Stimulated activated CD8-positive, alpha-beta memory T cell treated with anti-CD3 and anti-CD28 coated beads, Interleukin-15, amount 100 ng/mL, for 24 hours (primary cell): Measurements from ENCODE around the gene INPP5F.
"Not testable (repeated sequence)": the region's sequence is repeated elsewhere in the genome, so short reads cannot be mapped to it uniquely, and the experiment has no call there.

Experiments
- DNase-seq: peaks from one replicate; pipeline ENCODE4 v3.0.0-alpha.2; 2020; ENCODE audit warnings: low read depth

INPP5F gene

GRCh38 chr10:119707331-119707730, 18.5 kb upstream of the INPP5F start:
- not testable (repeated sequence) for DNase-seq

- DNase-seq, result not testable (repeated sequence)
Observed at GRCh38 chr10:119710935-119711334, 14.9 kb upstream of the INPP5F start.

DNA sequence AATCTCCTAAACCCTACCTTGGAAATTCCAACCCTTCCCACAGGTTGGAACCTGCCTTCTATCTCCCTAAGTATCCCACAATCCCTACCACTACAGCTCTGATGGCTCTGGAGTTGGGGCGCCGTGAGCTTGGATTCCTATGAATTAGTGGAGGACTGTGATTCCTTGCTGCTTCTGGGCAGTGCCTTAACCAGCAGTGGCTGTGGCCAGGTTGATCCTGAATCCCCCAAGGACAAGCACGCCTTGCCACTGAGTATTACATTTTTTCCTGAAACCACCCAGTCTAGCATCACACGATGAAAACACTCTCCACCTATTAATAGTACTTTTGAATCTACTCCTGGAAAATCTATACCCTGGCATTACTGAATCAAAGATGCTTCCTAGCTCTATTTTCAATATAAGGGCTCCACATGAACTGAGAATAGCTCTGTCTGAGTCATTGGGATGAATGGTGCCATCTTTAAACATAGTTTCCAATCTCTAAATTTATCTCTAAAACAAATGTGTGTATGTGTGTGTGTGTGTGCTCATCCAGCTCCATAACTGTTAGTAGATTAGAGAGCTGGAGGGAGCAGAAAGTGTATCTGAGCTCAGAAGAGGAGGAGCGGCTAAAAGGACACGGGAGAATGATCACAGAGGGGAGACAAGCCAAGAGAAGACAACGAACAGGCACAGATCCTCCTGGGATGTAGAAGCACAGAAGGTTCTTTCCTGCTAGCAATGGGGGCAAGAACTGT, 11.9 kb upstream of the INPP5F start:
- no peak for DNase-seq

- DNase-seq, result no peak
Observed at GRCh38 chr10:119714484-119714816, 11.4 kb upstream of the INPP5F start.

DNA sequence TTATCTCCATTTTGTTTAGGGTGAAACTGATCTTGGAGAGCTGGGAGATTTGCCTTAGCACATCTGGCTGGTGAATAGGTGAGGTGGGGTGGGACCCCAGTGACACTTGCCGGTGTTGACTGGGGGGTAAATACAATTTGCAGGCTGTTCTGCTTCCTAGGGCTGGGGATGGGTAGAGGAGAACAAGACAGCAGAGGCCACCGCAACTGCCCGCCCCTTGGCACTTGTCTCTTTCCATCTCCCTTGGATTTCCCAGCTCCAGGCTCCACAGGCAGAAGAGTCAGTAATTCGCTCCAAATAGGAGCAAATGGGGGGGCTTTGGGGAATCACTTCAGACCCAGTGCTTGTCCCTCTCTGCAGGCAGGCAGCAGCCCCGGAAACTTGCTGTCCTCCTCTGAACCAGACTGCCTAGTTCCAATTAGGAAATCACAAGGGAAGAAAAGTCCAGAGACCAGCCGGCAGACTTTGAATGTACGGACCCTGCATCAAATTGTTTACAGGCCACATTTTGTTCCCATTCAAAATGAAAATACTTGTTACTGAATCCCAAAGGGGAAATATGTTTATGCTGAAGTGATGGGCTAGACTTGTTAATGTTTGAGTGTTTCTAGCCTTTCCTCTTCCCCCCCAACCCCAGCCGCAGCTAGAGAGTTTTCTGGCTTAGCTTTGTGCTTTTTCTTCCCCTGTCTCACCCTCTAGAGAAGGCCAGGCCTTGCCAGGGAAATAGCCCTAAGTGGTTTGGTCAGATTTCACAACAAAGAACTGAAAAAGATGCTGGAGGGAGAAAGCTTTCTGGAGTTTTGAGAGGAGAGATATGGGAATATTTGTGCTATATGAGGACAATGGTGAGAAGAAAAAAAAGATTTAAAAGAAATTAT, 10.0 kb upstream of the INPP5F start:
- no peak for DNase-seq

- DNase-seq, result no peak
Observed at GRCh38 chr10:119723161-119723560, 2.7 kb upstream of the INPP5F start.

DNA sequence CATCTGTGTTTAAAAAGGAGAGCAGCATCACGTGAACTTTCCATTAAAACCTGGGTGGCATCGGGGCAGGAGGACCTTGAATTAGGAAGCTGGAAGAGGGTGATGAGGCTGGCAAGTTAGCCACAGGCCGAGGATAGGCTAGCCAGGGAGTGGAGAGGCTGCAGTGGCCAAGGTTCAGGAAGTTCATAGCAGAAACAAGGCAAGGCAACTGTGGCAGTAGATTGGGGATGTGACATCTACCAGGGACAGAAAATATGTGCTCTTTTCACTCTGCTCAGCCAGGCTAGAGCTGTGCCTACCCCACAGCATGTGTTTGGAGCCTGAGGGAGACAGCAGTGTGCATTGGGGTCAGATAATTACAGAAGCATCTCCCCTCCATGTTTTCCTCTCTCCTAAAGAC, 2.2 kb upstream of the INPP5F start:
- no peak for DNase-seq

- no peak for DNase-seq
Observed at GRCh38 chr10:119724593-119725516, 995 bp upstream of the INPP5F start.

DNA sequence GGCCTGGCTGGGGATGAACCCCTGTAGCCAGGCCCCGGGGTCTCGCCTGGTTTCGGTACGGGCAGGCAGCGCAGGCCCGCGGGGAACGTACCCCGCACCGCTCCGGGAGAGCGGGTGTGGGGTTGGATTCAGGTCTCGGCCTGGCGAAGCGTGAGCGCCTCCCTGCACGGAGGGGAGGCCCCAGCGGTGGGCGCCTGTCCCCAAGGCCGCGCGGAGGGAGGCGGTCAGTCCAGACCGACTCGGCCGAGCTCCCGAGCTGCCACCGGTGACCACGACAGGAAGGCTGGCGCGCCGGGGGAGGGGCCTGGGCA, 378 bp upstream of the INPP5F start:
- DNase-seq, result no peak

DNA sequence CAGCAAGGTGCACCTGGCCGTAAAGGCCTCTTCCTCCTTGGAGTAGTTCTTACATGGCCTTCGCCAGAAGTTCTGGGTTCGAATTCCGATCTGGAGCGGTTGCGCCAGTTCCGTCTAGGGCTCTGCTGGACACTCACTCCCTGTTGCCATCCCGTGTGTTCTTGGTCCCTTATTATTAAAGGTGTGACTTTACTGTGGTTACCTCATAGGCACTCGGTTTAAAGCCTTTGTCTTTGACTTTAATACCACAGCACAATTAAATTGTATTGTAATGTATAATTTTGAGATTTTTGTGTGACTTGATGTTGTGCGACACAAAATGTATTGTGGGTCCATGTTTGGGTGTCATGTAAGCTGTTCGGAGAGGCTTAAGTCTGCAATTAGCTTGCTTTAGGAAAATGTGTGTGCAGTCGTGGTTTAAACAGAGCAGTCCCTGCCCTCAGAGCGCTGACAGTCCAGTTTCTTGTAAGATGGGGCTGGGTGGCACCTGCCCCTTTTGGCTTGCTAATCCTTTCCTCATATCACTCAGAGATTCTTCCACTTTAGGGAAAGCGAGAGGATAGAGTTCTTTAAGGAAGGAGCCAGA, 919 bp downstream of the INPP5F start:
- no peak for DNase-seq

DNA sequence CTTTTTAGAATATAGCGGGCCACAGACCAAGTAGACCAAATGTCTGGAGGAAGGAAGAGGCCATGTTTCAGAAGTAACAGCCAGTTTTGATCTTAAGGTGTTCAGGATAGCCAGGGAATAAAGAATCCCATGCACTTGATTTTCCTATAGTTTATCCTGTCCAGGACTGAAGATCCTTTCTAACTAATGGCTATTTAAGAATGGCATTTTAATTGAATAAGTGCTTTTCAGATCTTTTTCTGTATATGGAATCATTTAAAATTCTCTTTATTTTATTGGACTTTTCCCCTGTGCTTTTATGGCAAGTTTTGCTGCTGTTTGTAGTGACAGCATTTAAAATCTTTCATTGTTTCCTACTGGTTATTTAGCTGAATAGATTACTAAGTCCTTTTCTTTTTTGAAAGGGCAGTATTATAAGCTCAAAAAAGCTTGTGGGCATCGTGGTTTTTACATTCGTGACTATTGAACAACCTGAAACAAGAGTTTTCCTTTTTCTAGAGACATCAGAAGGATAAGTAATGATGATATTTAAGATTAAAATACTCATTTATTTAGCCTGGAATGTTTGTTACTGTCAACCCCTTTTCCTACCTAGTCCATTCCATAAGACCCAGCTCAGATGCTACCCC, 2.4 kb downstream of the INPP5F start:
- no peak for DNase-seq

DNA sequence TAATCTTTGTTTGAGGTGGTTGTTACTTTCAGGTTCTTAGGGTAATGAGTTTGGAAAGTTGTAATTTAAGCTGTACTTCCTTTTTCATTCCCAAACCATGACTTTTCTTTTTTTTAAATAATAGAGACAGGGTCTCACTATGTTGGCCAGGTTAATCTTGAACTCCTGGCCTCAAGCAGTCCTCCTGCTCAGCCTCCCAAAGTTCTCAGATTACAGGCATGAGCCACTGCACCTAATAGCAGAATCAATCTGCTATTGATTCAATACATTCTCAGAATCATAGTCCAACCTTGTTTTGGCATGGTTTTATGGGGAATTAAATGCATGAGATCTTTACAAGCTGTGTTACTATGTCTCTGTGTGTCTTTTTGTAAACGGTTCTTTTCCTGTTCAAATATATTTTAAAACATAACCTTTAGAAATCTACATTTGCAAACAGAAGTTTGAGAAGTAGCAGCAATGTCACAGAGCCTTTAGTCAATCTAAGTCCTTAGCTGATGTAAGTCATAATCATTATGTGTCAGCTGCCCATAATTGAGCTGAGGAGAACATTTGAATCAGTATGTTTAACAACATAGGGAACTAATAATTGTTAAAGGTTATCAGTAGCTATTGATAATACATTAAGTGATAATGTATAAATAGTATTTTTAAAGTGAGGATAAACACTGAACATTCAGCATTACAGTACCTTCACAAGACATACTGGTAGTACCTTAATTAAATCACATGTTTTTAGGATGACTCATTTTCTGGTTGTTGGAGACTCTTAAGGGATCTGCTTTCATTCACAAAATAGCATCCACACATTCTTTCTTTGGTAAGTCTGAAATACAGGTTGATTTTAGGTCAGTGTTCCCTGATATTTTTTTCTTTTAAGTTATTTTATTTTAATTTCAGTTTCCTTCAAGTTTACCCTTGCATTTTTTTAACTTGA, 8.8 kb downstream of the INPP5F start:
- no peak for DNase-seq

- no peak for DNase-seq
Observed at GRCh38 chr10:119735451-119735850, 9.6 kb downstream of the INPP5F start.

DNA sequence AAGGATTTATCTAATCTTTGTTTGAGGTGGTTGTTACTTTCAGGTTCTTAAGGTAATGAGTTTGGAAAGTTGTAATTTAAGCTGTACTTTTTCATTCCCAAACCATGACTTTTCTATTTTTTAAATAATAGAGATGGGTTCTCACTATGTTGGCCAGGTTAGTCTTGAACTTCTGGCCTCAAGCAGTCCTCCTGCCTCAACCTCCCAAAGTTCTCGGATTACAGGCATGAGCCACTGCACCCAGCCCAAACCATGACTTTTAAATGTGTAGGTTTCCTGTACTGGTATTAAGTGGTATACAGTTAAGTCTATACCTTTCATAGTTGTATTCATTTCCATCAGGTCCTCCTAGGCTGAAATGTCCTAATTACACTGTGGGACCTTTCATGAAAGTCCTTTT, 10.4 kb downstream of the INPP5F start:
- no peak for DNase-seq

GRCh38 chr10:119737039-119737663, 11.3 kb downstream of the INPP5F start:
- no peak for DNase-seq

DNA sequence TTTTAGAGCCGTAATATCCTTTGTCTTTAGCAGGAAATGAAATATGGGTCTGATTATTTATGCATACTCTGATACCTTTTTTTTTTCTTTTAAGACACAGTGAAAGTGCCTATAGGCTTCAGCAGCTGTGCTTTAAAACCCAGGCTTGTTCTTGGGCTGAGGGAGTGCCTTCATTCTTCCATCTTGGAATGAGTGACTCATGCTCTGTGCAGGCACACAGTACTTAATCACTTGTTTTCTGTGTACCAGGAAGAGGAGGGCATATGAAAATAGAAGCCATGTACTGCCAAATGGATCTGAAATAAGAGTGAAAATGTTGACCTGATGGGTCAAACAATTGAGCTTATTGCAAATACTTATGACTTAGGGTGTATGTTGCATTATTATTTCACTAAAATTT, 12.0 kb downstream of the INPP5F start:
- no peak for DNase-seq

GRCh38 chr10:119738962-119739361, 13.1 kb downstream of the INPP5F start:
- no peak for DNase-seq

GRCh38 chr10:119740096-119740495, 14.2 kb downstream of the INPP5F start:
- no peak for DNase-seq

DNA sequence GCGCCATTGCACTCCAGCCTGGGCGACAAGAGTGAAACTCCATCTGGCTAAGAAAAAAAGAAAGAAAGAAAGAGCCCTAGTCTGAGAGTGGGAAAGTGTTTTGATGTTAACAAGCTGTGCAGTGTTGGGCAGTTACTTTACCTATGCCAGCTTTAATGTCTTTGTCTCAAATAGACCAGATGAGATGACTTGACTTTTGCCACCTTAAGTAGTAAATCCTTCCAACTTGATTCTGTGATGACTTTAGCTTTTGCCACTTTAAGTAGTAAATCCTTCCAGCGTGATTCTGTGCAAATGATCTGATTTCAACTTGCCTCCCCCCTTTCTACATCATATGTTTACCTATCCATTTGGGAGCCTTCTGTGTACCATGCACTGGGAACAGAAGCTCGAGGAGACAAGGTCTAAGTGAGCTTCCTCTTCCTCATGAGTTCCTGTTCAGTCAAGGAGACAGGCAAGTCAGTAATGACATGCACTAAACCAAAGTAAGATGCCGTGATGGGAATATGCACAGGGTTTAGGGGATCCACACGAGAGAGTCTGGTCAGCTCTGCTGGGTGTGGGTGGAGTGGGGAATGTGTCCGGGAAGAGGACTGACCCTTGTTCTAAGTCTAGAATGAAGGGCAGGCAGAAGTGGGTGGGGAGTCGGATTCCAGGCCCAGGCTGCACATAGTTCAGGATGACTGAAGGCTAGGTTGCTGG, 17.2 kb downstream of the INPP5F start:
- DNase-seq, result no peak

DNA sequence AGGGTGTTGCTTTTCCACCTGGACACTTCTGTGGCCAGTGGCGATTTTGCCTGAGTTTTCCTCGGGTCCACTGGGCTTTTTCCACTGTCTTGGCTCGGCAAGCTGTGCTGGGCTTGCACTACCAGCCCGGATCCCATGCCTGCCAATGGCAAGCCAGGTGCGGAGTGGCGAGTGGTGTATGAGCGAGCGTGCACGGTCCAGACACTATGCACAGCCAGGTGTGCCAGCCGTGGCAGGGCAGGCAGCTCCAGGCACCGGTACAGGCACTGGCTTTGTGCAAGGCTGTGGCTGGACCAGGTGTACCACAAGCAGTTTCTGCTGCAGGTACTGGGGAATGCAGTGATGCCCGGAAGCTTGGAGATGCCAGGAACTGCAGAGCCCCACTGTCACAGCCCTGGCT, 22.1 kb downstream of the INPP5F start:
- no peak for DNase-seq
